HG02884 (cell line): ENCODE measurements around the gene ADAMTSL5.
"Not testable (repeated sequence)": the region's sequence is repeated elsewhere in the genome, so short reads cannot be mapped to it uniquely, and the experiment has no call there.

ENCODE experiments used
- ATAC-seq: cut with Tn5 transposase; IDR thresholded peaks from one replicate; pipeline ENCODE4 v1.9.1; 2021; ENCODE audit warnings: mild to moderate bottlenecking, moderate library complexity; ENCODE audit not compliant: unreplicated experiment

The ADAMTSL5 gene

DNA sequence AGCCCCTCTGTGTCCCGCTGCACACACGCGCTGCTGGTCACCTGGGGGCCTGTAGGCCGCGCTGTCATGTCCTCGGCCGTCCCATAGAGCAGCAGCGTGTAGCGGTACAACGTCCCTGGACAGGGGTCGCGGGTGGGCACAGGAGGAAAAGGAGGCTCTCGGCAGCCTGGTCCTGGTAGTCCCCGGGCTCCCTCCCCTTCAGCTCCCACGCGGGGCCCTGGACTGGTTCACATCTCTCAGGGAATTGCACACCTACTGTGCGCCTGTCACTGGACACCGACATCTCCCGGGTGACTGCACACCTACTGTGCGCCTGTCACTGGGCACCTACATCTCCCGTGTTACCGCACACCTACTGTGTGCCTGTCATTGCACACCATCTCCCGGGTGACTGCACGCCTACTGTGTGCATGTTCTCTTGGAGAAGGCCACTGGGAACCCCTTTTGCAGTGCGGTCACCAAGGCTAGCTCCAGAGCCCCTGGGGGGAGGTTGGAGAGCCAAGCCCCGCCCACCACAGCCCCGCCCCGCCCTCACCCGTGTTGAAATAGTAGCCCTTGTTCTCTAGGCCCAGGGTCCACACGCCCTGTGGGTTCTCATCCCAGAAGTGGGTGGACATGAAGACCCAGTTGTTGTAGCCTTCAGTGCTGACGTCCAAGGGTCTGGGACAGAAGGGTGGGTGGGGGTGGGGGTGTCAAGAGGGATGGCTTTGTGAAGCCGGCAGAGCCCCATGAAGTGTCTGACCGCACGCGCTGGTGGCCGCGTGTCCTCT, 30.3 kb downstream of the ADAMTSL5 start:
- ATAC-seq, result no peak

DNA sequence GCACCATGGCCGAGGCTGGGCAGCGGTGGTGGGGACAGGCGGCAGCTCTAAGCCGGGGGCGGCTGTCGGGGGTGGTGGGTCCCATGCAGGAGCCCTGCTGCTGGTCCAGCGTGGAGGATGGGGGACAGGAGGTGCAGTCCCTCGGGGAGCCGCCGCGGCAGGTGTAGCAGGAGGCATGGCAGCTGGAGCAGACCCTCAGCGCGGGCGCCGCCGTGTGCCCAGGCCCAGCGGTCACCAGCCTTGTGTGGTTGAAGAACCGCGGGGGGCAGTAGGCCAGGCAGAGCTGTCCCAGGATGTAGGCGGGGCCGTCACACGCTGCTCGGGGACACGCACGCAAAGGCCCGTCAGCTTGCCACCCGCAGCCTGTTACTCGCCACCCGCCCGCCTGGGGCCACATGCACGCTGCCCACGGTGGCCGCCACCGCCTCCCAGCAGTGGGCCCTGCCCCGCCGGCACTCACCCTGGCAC, 30.9 kb downstream of the ADAMTSL5 start:
- ATAC-seq, result no peak

DNA sequence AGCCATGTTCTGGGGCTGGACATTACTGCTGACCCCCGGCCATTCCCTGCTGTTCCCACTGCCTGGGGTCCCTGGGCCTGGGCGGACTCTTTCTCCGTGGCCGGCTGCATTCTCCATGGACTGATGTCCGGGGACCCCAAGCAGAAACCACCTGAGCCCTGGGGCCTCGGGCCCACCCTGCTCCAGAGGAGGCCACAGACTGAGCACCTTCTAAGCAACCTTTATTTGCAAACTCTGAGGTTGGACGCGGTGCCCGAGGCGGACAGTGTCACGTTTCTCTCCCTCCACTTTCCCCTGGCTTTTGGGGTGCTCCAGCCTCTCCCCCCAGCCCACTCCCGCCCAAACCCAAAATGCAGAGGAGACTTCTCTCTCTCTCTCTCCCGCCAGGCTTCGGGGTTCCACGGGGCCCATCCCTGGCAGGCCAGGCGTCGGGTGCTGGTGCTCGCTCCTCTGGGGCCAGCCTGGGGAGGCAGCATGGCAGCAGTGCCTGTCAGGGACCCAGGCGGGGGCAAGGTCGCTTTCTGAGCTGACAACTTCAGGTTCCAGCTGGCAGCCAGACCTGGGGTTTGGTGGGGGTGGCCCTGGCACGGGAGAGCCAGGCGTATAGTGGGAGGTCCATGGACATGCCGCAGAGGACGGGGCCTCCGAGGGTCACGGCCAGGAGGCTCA, 31.5 kb downstream of the ADAMTSL5 start:
- ATAC-seq, result no peak

DNA sequence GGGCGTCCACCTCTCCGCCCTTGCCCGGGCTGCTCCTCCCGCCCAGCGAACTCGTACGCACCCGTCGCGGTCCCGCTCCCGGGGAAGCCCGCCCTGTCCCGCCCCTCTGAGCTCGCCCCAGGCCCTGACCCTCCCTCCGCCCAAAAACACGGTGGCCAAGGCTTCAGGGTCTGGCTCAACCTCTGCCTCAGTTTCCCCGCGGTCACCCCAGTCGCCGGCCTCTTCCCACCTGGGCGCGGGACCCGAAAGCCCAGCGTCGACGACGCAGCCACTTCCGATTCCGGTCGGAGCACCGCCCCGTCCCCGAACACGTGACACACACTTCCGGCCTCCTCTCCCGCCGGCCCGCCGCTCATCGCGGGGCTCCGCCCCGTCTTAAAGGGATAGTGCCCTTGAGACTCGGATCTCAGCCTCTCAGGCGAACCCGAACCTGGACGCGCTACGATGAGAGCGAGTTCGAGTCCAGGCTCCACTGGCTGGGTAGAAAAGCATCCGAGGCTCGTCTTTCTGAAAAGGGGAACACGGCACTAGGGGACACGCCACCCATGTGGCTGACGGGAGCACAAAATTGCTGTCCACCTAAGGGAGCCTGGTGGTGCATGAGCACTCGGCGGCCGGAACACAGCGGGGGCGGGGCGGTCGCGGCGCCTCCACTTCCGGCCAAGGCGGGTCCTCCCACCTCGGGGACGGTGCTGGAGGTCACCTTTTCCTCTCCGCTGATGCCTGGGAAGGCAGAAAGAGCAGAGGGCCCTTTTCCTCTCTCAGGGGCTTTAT, 33.7 kb downstream of the ADAMTSL5 start, which contains the start of gene C19orf25:
TSS of gene C19orf25 (minus strand) at position 282 of the 774 bp plus-strand sequence. CDS start 312 bp downstream, outside the sequence.
- peak; percentile 74 for ATAC-seq

GRCh38 chr19:1477056-1477455, 35.8 kb downstream of the ADAMTSL5 start:
- ATAC-seq, result not testable (repeated sequence)

DNA sequence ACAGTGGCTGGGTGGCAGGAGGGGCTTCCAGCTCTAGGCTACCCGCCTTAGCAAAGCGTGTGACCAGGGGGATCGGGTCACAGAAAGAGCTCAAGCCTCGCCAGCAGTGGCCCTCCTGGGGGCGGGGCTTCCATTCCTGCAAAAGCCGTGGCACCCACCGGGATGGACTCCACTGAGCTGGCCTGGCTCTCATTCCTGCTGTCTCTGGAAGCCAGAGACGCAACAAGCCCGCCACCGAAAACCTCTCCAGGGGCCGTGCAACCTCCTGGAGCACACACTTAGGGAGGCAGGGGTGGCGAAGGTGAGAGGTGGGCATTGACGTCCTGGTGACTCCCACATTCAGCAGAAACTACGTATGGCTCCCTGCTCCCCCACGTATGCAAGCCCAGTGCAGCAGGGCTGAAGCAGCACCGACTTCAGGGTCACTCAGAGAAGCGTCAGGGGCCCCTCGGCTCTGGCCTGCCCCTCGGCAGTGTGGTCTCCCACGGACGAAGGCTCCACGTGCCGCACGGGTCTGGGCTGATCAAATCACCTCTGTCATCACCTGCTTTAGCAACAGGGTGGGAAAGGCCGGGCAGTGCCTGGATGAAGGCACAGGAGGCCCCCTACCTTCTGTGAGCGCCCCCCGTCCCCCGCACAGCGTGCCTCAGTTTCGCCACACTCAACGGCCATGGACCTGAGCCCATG, 36.9 kb downstream of the ADAMTSL5 start:
- ATAC-seq, result no peak

- ATAC-seq, result no peak
Observed at GRCh38 chr19:1474765-1475351, 38.0 kb downstream of the ADAMTSL5 start.

- ATAC-seq, result no peak
Observed at GRCh38 chr19:1474011-1474764, 38.6 kb downstream of the ADAMTSL5 start.

DNA sequence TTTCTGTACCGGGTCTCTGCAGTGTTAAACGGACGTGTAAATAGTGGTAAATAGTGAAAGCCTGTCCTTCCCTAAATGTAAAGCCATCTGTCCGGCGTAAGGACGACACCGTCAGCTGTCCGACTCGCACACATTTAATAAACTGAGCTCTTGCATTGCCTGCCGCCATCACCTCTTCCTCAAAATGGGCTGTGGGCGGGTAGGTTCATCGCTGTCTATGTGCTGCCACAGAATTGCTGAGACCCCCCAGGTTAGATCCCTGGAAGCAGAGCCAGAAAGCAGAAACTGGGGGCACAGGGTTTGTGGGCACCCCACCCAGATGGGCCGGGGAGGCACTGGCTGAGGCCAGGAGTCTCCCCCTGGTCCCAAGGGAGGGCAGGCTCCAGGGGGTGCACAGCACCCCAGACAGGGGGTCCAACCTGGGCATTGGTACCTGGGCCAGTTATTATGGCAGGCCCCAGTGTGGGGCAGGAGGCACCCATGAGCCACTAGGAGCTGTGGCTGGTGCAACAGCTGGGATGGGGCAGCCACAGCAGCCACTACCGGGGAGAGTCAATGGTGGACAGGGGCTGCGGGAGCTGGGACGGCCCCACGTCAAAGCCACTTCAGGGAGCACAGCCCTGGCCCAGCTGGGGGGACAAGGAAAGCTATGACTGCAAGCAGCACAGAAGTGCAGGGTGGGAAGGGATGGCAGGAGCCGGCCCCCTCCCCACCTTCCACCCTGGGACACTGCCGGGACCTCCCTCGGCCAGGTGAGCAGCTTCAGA, 39.6 kb downstream of the ADAMTSL5 start:
- no peak for ATAC-seq

DNA sequence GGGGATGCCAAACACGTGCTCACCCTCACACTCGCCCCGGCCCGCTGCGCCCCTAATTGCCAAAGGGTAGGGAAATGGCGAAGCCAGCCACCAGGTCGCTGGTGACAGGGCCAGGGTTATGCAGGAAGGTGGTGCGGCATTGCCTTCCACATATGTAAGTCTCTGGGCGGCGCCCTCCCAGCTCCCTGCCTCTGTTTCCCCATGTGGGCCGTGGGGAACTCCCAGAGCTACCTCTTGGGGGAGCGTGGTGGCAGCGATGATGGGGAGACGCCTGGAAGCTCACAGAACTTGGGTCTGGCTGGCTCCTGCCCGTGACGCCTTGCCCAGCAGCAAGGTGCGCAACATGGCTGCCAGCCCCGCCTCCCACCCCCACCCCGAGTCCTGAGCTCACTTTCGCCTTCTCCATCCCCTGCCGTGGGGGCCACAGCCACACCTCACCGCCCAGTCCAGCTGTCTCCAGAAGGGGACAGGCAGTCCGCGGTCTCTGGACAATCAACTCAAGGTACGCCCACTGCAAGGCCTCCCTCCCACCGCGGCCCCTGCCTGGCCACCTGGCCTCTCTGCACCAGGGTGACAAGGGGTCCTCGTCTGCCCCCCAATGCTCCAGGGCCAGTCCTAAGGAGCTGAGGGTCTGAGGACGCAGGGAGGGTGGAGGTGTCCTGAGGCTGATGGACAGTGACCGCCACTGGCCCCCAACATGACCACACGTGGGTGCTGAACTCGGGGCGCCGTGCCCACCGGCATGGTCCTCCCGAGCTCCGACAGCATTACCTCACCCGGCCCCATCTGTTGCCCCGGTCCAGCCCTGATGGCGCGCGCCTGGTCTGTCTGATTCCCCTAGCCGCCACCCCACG, 40.4 kb downstream of the ADAMTSL5 start:
- ATAC-seq, result no peak

DNA sequence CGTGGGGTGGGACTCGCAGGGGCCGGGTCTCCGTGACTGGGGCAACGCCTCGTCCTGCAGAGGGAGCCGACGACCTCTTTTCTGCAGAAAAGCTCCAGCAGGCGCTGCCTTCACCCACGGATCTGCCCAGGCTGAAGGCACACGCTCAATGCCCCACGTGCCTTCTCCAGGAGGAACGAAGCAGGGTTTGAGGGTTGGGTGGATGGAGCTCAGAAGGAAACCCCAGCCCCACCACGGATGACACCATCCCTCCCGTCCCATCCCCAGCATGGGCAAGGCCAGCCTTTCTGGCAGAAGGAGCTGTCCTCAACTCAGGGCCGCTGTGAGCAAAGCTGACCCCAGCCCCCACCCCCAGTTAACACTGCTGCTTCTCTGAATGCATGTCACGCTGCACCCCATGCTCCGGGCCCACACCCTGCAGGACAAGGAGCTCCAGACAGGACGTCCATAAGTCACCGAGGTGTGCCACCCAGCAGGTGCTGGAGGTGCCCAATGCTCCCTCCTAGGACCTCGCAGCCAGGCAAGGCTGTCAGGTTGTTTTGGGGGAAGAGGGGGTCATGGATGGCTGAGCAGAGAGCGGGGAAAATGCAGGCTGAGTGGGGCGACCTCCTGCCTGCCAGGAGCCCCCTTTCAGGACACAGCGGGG, 41.2 kb downstream of the ADAMTSL5 start:
- no peak for ATAC-seq

DNA sequence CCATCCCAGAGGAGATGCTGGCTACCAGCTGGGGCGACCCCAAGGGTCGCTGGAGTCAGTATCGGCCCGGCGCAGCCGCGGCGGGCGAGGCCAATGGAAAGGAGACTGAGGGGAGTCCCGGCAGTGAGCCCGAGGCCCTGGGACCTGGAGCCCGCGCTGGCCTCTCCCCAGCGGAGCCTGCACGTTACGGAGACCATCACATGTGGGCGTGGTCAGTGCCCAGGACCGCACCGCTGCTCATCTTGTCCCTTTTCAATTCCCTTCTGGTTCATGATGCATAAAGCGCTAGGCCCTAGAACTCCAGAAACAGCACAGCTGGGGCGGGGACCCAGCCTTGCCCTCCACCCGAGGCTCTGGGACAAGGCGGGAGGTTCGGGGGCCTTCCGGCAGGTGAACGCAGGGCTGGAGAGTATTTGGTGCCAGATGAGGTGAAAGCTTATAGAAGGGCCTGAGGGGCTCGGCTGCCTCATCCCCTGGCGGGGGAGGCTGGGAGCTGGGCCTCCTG, 41.8 kb downstream of the ADAMTSL5 start:
- ATAC-seq, result no peak

DNA sequence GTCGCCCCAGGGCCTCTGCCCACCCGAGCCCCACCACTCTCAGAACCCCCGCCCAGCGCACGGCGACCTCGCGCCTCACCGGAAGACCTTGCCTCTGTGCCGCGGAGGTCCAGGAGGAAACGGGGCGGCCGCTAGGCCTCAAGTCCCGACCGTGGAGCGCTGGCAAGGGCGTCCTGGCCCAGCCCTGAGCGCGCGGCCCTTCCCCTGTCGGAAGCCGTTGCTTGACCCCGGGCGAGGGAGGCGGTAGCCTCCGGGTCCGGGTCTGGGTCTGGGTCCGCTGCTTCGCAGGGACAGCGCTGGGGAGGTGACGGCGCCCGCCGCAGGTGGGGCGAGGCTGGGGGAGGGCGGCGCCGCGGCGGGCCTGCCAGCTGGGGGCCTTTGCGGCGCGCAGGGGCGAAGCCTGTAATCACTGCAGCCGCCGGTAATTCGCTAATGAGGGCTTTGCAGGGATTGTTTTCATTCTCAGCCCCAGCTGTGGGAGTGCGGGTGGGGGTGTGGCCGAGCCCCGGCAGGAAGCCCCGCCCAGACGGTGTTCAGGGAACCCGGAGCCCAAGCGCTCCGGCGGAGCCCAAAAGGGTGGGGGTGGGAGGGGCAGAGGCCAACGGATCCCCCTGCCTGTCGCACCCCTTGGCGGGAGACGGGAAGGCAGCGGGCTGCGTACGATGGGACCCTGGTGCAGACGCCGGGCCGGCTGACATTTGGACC, 42.4 kb downstream of the ADAMTSL5 start:
- no peak for ATAC-seq

DNA sequence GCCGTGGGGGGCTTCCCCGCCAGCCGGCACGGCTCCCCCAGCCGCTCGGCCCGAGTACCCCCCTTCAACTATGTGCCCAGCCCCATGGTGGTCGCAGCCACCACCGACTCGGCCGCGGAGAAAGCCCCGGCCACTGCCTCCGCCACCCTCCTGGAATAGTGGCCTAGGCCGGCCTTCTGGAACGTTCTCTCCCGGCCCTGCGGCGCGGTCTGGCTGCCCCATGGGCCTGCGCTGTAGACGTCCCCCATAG, 42.8 kb downstream of the ADAMTSL5 start:
- ATAC-seq, result no peak

GRCh38 chr19:1469255-1470054, 43.4 kb downstream of the ADAMTSL5 start:
- ATAC-seq, result no peak

DNA sequence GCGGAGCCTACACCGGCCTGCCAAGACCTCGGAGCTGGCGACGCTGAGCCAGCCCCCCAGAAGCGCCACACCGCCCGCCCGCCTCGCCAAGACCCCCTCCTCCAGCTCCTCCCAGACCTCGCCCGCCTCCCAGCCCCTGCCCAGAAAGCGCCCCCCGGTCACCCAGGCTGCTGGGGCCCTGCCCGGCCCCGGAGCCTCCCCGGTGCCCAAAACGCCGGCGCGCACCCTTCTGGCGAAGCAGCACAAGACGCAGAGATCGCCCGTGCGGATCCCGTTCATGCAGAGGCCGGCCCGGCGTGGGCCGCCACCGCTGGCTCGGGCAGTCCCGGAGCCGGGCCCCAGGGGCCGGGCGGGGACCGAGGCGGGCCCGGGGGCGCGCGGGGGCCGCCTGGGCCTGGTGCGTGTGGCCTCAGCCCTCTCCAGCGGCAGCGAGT, 44.0 kb downstream of the ADAMTSL5 start:
- ATAC-seq, result no peak
